Measurements from ENCODE around the gene MRPL21. TPM values are rescaled to one million over a fixed set of nuclear protein-coding genes. Genes with fewer than 3 reads are reported as not detected.

Gene MRPL21
- total RNA-seq, 1 experiment from 2014 or later = 82.3 TPM

- TF ChIP-seq PRDM15 (CRISPR knock-in tag; IDR thresholded peaks at IDR 0.05) = no peak
- TF ChIP-seq ZNF512 (CRISPR knock-in tag; IDR thresholded peaks at IDR 0.05; ENCODE audit: borderline replicate concordance) = no peak
Measured at GRCh38 chr11:68929135-68929534, 25.5 kb upstream of the MRPL21 start (continued).

DNA sequence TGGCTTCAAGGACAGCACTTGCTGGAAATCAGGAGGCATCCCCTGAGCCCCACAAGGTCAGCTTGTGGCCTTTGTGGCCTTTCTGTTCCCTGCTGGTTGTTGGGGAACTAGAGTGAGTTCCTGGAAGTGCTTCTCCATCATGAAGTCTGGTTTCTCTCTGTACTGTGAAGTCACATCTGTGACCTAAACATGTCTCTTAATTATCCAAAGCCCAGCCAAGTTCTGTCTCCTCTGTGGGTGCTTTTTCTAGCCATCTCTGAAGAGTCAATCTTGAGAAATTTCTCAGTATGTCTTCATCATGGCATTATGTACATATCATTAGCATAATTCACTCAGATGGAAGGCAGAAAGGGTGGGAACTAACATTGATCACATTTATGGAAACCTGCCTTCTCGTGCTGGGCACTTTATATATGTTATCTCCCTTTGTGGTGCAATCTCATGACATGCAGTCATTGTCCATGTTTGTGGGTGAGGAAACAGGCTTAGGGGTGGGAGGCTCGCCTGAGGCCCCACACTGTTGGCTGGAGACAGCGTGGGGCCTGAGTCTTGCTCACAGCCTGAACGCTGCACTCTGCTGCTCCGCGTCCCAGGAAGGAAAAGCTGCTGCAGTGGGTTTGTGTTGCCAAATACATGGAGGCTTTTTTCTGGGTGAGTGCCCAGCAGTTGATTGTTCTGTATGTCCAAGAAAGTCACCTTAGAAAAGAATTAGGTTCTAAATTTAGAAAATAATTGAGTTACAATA lies 24.7 kb upstream of the MRPL21 start:
- H3K27me3 Mint-ChIP-seq (ENCODE audit: low read depth) = no peaks in the 10 kb centered on the region
- ATAC-seq = no peak
- peaks cover 18% of the 10 kb centered on the region for H3K9me3 Mint-ChIP-seq
- peaks cover 60% of the 10 kb centered on the region for H3K36me3 Mint-ChIP-seq
- DNase-seq (ENCODE audit: low spot score) = no peak
- no peaks in the 10 kb centered on the region for H3K4me1 Mint-ChIP-seq
- no peak overlapping the region for H3K4me3 Mint-ChIP-seq
- TF ChIP-seq RORB (CRISPR knock-in tag; IDR thresholded peaks at IDR 0.05) (no peak), ZNF121 (CRISPR knock-in tag; IDR thresholded peaks at IDR 0.05) (no peak), ZNF219 (CRISPR knock-in tag; IDR thresholded peaks at IDR 0.05; ENCODE audit: borderline replicate concordance) (no peak), ZBTB21 (CRISPR knock-in tag; IDR thresholded peaks at IDR 0.05; ENCODE audit: borderline replicate concordance) (no peak), FOXP1 (CRISPR knock-in tag; IDR thresholded peaks at IDR 0.05; ENCODE audit: borderline replicate concordance) (no peak), ZNF425 (CRISPR knock-in tag; conservative IDR thresholded peaks at IDR 0.05) (no peak), GTF2I (CRISPR knock-in tag; conservative IDR thresholded peaks at IDR 0.05) (no peak), FOXP4 (CRISPR knock-in tag; IDR thresholded peaks at IDR 0.05) (no peak)
- TF ChIP-seq, protein P1, sequence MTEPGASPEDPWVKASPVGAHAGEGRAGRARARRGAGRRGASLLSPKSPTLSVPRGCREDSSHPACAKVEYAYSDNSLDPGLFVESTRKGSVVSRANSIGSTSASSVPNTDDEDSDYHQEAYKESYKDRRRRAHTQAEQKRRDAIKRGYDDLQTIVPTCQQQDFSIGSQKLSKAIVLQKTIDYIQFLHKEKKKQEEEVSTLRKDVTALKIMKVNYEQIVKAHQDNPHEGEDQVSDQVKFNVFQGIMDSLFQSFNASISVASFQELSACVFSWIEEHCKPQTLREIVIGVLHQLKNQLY (CRISPR knock-in tag; IDR thresholded peaks at IDR 0.05) = no peak
- CTCF ChIA-PET = interaction anchor here (0.8 kb wide), 1 partner anchor 22 kb away, joined by 3 read pairs; no protein-coding TSS in a partner anchor
- no peak overlapping the region for H3K27ac Mint-ChIP-seq
- POLR2A ChIA-PET = no interaction called here
